Panc1 (cell line): Measurements from ENCODE around the gene CACNA1C. TPM values are rescaled to one million over a fixed set of nuclear protein-coding genes. Genes with fewer than 3 reads are reported as not detected.

Source experiments
- ATAC-seq: fragments of 200-7000 bp; cut with Tn5 transposase; 2 replicates; pipeline ENCODE4 v1.9.1; 2020; ENCODE audit warnings: mild to moderate bottlenecking, moderate library complexity
- BruUV-seq: library from RNA; stranded (reverse); fragments of 400-500 nt; replicated peaks from 2 replicates; lab custom pipeline; 2021; lab: Mats Ljungman, UMichigan
- CTCF ChIA-PET: fragments of 300-600 bp; sonication (Branson Sonifier 250); formaldehyde crosslinking; loops from one replicate; lab custom pipeline; 2022; ENCODE audit warnings: antibody characterized with exemption; lab: Charles Lee
- POLR2A ChIA-PET: fragments of 300-600 bp; sonication (Branson Sonifier 250); formaldehyde crosslinking; loops from one replicate; lab custom pipeline; 2022; ENCODE audit warnings: antibody characterized with exemption; lab: Charles Lee
- DNase-seq: peaks from one replicate; pipeline ENCODE4 v3.0.0-alpha.2; 2010; ENCODE audit warnings: low read depth, low spot score
- H3K27ac ChIP-seq: 2 replicates; pipeline ENCODE4 v1.5.1; 2011; ENCODE audit warnings: mild to moderate bottlenecking, low read length, inconsistent platforms
- H3K27me3 ChIP-seq: fragments of 200-500 bp; sonication (Bioruptor generic); 2 replicates; pipeline ENCODE4 v1.6.0; 2014; ENCODE audit warnings: low read length, inconsistent platforms; ENCODE audit not compliant: control insufficient read depth, insufficient read depth
- H3K36me3 ChIP-seq: fragments of 200-500 bp; sonication (Bioruptor generic); 2 replicates; pipeline ENCODE4 v1.5.1; 2014; ENCODE audit warnings: inconsistent platforms, mild to moderate bottlenecking, low read length, moderate library complexity; ENCODE audit not compliant: control insufficient read depth, insufficient read depth
- H3K4me1 ChIP-seq: 2 replicates; pipeline ENCODE4 v1.5.1; 2011; ENCODE audit warnings: inconsistent platforms, mild to moderate bottlenecking, low read length, moderate library complexity; ENCODE audit not compliant: control insufficient read depth, insufficient read depth
- H3K4me3 ChIP-seq, 2 experiments: 2 replicates each; pipeline ENCODE4 v1.5.1; 2011 to 2012; ENCODE audit warnings: low read depth in 2 of 2, low read length in 2 of 2, mild to moderate bottlenecking in 2 of 2, inconsistent platforms in 1 of 2, moderate library complexity in 1 of 2
- H3K9me3 ChIP-seq: fragments of 200-500 bp; sonication (Bioruptor generic); 2 replicates; pipeline ENCODE4 v1.5.1; 2014; ENCODE audit warnings: low read depth, mild to moderate bottlenecking, inconsistent platforms, low read length, moderate library complexity; ENCODE audit not compliant: control insufficient read depth, insufficient read depth
- POLR2AphosphoS5 ChIP-seq: IDR thresholded peaks from 2 replicates; pipeline ENCODE4 v1.6.1; 2012; ENCODE audit warnings: mild to moderate bottlenecking, low read depth, low read length, moderate library complexity
- SIN3A ChIP-seq: IDR thresholded peaks from 2 replicates; pipeline ENCODE4 v1.6.1; 2012; ENCODE audit warnings: low read depth, mild to moderate bottlenecking, low read length, moderate library complexity, borderline replicate concordance; ENCODE audit not compliant: insufficient read depth
- TCF7L2 ChIP-seq: IDR thresholded peaks from 2 replicates; pipeline ENCODE4 v1.6.1; 2011; ENCODE audit warnings: mild to moderate bottlenecking, low read depth, low read length, inconsistent platforms
- in situ Hi-C: cut with HindIII; loops from 2 replicates; pipeline ENCODE4 v1.10.0; 2016; ENCODE audit warnings: low sequenced_read_pairs, low pct_unique_long_range_greater_than_20kb
- intact Hi-C: fragments of 100-400 bp; cut with micrococcal nuclease; formaldehyde crosslinking; loops from one replicate; pipeline ENCODE4 v1.10.0; 2022; ENCODE audit not compliant: unreplicated experiment
- total RNA-seq: library from RNA; stranded (reverse); gene quantifications from one replicate; pipeline ENCODE4 v1.2.1, GENCODE V29; 2021; ENCODE audit not compliant: unreplicated experiment
- TF ChIP-seq, protein P1 (sequence below): fragments of 450-650 bp; IDR thresholded peaks from 2 replicates; pipeline ENCODE4 v1.5.1; 2017; ENCODE audit warnings: mild to moderate bottlenecking
- TF ChIP-seq, protein P2 (sequence below), 2 experiments: IDR thresholded peaks; 2 replicates each; pipeline ENCODE4 v1.6.1; 2011 to 2012; ENCODE audit warnings: low read depth in 2 of 2, control low read depth in 1 of 2, low read length in 1 of 2, mild to moderate bottlenecking in 1 of 2, moderate library complexity in 1 of 2; ENCODE audit not compliant: insufficient read depth in 1 of 2

CACNA1C gene
- total RNA-seq, 1 experiment from 2014 or later = 0.03 TPM

GRCh38 chr12:2231956-2232355 lies 179.2 kb downstream of the CACNA1C start:
- intact Hi-C loops (no loop called here), in situ Hi-C loops (no loop called here)
- ChIA-PET CTCF (no interaction called here), POLR2A (interaction anchor here (0.6 kb wide), 1 partner anchor 171 kb away, joined by 7 read pairs; no protein-coding TSS in a partner anchor)
- Histone ChIP-seq H3K27me3 (no peaks in the 10 kb centered on the region), H3K4me1 (no peaks in the 10 kb centered on the region), H3K9me3 (no peaks in the 10 kb centered on the region), H3K27ac (no peak overlapping the region), H3K4me3 (no peak overlapping the region), H3K36me3 (no peaks in the 10 kb centered on the region)
- BruUV-seq = no TSS peak
- TF ChIP-seq, protein P1, sequence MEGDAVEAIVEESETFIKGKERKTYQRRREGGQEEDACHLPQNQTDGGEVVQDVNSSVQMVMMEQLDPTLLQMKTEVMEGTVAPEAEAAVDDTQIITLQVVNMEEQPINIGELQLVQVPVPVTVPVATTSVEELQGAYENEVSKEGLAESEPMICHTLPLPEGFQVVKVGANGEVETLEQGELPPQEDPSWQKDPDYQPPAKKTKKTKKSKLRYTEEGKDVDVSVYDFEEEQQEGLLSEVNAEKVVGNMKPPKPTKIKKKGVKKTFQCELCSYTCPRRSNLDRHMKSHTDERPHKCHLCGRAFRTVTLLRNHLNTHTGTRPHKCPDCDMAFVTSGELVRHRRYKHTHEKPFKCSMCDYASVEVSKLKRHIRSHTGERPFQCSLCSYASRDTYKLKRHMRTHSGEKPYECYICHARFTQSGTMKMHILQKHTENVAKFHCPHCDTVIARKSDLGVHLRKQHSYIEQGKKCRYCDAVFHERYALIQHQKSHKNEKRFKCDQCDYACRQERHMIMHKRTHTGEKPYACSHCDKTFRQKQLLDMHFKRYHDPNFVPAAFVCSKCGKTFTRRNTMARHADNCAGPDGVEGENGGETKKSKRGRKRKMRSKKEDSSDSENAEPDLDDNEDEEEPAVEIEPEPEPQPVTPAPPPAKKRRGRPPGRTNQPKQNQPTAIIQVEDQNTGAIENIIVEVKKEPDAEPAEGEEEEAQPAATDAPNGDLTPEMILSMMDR = no peak
- TF ChIP-seq TCF7L2 (no peak), POLR2AphosphoS5 (no peak)
- no peak for ATAC-seq
- DNase-seq = no peak

GRCh38 chr12:2233034-2233433 lies 180.2 kb downstream of the CACNA1C start:
- Histone ChIP-seq H3K4me1 (no peaks in the 10 kb centered on the region), H3K27me3 (no peaks in the 10 kb centered on the region), H3K9me3 (no peaks in the 10 kb centered on the region), H3K36me3 (no peaks in the 10 kb centered on the region), H3K27ac (no peak overlapping the region), H3K4me3 (no peak overlapping the region)
- ChIA-PET CTCF (no interaction called here), POLR2A (interaction anchor here (0.5 kb wide), 1 partner anchor 54 kb away, joined by 6 read pairs; no protein-coding TSS in a partner anchor)
- TF ChIP-seq, protein P2, sequence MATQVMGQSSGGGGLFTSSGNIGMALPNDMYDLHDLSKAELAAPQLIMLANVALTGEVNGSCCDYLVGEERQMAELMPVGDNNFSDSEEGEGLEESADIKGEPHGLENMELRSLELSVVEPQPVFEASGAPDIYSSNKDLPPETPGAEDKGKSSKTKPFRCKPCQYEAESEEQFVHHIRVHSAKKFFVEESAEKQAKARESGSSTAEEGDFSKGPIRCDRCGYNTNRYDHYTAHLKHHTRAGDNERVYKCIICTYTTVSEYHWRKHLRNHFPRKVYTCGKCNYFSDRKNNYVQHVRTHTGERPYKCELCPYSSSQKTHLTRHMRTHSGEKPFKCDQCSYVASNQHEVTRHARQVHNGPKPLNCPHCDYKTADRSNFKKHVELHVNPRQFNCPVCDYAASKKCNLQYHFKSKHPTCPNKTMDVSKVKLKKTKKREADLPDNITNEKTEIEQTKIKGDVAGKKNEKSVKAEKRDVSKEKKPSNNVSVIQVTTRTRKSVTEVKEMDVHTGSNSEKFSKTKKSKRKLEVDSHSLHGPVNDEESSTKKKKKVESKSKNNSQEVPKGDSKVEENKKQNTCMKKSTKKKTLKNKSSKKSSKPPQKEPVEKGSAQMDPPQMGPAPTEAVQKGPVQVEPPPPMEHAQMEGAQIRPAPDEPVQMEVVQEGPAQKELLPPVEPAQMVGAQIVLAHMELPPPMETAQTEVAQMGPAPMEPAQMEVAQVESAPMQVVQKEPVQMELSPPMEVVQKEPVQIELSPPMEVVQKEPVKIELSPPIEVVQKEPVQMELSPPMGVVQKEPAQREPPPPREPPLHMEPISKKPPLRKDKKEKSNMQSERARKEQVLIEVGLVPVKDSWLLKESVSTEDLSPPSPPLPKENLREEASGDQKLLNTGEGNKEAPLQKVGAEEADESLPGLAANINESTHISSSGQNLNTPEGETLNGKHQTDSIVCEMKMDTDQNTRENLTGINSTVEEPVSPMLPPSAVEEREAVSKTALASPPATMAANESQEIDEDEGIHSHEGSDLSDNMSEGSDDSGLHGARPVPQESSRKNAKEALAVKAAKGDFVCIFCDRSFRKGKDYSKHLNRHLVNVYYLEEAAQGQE (IDR thresholded peaks at IDR 0.05; ENCODE audit: insufficient read depth in 1 of 2, low read depth in 2 of 2, low read length in 1 of 2) = no peak
- TF ChIP-seq TCF7L2 (no peak), SIN3A (no peak), POLR2AphosphoS5 (no peak)
- TF ChIP-seq, protein P1 = no peak
- no TSS peak for BruUV-seq
- in situ Hi-C loops = no loop called here
- DNase-seq (no peak), ATAC-seq (no peak)
- intact Hi-C loops = no loop called here
